NCI-H748 treated with DMSO at 0.1 percent for 48 hours (cell line): ENCODE measurements around the gene AGMO.

Experiments used
- DNase-seq: peaks from one replicate; lab custom pipeline; 2025; lab: John Stamatoyannopoulos, UW

The AGMO gene

GRCh38 chr7:15225981-15226380, 335.8 kb downstream of the AGMO start:
- DNase-seq = no peak

DNA sequence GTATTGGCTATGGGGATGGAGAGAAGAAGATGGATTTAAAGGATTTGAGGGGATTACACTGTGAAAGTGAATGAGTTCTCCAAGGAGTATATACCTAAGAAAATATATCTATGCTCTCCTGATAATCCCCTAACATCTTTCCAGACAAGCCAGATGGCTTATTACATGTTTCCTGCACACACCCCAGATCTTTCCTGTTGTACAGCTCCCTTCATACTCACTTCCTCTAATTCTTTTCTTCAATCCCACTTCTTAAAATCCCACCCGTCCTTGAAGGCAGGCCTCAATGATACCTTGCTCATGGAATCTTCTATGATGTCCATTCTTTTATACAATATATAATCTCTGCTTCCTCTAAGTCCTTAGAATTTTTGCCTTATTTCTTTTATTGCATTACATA, 342.1 kb downstream of the AGMO start:
- DNase-seq = no peak

DNA sequence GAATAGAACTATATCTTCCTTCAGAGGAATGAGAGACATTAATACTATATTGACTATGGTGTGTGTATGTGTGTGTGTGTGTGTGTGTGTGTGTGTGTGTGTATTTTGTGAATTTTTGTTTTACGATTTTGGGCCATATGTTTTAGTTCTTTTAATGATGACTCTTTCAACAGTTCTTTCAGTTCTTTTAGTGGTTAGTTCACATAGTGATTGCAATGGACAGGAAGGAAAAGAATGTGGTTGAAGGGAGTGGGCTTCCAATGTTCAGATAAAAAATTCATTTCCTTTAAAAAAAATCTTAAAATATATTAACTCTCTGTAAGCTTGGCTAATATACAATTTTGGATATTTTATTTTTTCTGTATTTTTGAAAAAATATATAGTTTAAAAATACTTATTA, 343.6 kb downstream of the AGMO start:
- no peak for DNase-seq

- no peak for DNase-seq
Observed at GRCh38 chr7:15215616-15216015, 346.2 kb downstream of the AGMO start.

- no peak for DNase-seq
Observed at GRCh38 chr7:15214976-15215375, 346.8 kb downstream of the AGMO start.

- no peak for DNase-seq
Observed at GRCh38 chr7:15213093-15213492, 348.7 kb downstream of the AGMO start.

GRCh38 chr7:15209429-15209828, 352.4 kb downstream of the AGMO start:
- DNase-seq = no peak

GRCh38 chr7:15204421-15204820, 357.4 kb downstream of the AGMO start:
- no peak for DNase-seq

GRCh38 chr7:15199482-15199881, 362.3 kb downstream of the AGMO start:
- no peak for DNase-seq

DNA sequence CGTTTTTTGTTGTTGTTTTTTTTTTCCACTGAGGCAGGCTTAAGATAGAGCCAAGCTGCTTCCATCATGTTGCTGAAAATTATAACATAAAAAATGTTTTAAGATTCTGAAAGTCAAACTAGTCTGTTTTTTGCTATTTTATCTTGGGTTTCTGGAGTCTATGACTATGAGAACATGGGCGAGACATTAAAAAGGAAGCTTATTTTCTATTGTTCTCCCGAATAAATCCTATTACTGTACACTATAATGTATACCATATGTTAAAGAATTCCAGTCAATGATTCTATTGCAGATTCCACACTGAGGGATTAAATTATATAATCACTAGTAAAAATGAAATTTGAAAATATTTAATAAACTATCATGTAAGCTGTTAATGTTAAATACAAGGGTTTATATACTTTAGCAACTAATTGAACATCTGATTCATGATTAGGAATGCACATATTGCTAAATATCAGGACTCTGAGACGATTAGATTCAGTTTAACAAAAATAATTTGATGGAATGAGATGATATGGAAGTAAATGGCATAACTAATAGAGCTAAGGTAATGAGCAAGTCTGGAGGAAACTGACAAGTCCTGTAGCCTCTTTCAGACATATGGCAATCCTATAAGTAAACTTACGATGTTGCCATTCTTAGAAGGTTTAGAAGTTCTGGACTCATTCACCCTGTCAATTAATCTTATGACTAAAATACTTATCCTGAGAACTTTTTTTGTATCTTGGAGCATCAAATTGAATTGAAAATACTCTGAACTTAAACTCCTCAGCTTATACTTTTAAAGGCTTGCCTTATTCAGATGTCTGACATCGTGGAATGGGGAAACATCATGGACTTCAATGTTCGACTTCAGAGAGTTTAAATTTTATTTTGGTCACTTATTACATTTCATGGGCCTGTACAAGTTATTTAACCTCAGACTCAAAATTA, 364.5 kb downstream of the AGMO start:
- no peak for DNase-seq

DNA sequence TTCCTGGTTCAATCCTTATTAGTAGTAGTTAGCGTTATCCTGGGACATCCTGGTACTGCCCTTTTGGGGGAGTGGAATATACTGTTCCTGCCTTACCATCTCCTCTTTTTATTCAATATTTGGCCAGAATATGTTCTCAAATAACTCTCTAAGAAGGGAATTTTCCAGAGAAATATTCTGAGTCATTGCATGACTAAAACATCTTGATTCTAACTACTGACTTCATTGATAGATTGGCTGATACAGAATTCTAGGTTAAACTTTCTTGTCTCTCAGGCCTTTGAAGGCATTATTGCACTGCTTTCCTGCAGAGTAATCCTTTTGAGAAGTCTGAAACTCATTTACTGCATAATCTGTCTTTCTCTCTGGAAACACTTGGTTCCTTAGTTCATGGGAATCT, 383.8 kb downstream of the AGMO start:
- no peak for DNase-seq

DNA sequence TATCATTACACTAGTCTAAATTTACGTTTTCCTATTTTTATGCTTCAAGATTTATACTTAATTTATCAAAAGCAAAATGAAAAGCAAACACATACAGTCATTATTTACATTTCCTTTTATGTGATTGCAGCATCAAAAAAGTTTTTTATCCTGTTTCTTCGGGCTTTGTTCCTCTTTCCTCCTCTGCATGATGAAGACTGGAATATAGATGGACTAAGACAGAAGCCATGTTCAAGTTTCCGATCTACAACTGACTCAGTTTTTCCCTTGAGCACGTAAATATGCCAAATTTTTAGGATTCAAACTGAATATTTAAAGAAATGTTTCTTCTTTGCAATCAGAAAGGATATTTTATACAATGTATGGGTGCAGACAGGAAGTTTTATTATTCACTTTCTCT, 385.7 kb downstream of the AGMO start:
- no peak for DNase-seq

DNA sequence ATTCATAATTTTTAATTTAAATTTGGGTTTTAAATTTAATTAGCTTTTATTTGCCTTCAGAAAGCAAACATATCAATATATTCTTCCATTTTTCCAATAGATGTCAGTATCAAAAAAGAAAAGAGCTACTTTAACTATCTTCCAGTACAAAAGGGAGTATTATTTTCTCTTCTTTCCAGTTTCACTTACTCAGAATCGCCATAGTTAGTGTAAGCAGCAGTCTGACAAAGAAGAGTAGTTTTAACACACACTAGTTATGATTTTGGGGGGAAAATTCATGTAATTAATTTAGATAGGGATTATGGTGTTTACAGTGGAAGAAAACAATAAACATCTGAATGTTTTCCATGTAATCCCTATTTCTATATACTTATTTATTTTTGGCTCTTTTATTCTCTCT, 386.7 kb downstream of the AGMO start:
- DNase-seq = no peak

GRCh38 chr7:15174485-15174884, 387.3 kb downstream of the AGMO start:
- no peak for DNase-seq

DNA sequence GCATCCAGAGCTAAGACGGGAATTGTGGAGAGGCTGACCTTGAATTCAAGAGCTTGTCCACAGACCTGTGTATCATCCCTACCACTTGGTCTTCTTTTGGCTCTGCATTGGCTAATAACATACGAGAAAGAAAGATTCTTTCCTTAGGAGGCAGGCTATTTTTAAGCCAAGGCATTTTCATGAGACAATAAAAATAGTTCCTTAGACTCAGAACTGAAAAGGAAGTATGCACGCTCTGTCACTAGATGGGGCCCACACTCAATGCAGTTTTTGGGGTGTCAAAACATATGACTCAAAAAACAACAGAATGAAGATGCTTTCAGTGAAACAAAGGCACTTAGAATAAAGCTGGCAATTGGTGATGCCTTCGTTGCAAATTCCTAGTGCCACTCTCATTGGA, 393.3 kb downstream of the AGMO start:
- no peak for DNase-seq

DNA sequence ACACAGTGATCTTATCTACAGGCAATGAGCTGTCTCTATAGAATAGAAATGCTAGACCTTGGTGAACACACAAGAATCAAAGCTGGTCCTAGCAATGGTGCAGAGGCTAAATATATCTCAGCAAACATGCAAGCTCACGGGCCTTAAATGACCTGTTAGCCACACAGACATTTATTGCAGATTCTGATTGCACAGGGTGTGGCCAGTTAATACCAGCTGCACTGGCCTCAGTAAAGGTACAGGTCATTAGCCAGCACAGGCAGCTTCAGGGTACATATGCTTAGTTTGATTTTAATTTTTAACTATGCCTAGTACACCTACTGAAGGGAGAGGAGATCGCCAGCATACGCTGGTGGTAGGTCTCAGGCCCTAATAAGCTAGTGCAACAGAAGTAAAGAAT, 393.9 kb downstream of the AGMO start:
- DNase-seq = peak; percentile 68

- no peak for DNase-seq
Observed at GRCh38 chr7:15166620-15167019, 395.2 kb downstream of the AGMO start.

GRCh38 chr7:15159261-15159660, 402.6 kb downstream of the AGMO start:
- DNase-seq = no peak

DNA sequence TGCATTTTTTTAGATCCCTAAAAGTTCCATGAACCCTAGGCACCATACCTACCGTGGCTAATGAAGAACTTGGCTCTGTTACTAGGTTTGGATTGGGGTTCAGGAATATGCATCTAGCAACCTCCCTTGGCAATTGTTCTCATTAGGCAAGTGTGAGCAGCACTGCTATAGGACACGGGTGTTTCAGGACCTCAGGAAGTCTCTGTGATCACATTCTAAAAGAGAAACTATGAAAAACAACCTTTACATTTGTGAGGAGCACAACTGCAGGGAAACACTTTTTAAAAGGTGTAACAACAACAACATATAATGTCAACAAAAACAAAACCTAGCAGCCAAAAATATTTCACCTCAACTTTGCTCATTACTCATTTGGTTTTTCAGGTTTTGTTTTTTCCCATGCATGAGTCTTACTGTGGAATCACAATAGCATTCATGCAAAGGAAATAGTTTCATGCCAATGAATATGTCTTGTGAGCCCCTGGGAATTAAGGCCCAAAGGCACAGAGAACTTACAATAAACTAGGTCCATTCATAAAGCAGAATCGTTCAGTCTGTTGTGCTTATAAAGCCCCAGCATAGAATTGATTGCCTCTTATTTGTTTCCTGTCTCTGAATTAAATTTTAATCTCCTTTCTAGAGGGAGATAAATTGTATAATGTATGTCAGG, 403.5 kb downstream of the AGMO start:
- DNase-seq = no peak
